SK-MEL-5 (cell line): ENCODE measurements around the gene BOLA2B. TPM values are rescaled to one million over a fixed set of nuclear protein-coding genes. Genes with fewer than 3 reads are reported as not detected.

Source experiments
- DNase-seq: peaks from one replicate; pipeline ENCODE4 v3.0.0-alpha.2; 2016; ENCODE audit warnings: low read depth, low spot score
- in situ Hi-C: cut with HindIII; loops from 2 replicates; pipeline ENCODE4 v1.10.0; 2016; ENCODE audit warnings: low sequenced_read_pairs, high pct_unique_total_duplicates, low pct_unique_long_range_greater_than_20kb
- small RNA-seq, 2 experiments: library from RNA; depleted of rRNA; stranded (forward); fragments of <200 nt; gene quantifications; one replicate each; pipeline ENCODE3, GENCODE V24; 2014
- total RNA-seq: library from RNA; depleted of rRNA; stranded (reverse); fragments of >200 nt; shearing (Covaris generic); gene quantifications from 2 replicates; pipeline ENCODE4 v1.2.3, GENCODE V29; 2014; rRNA removed

BOLA2B gene
- total RNA-seq, 1 experiment from 2014 or later, result 24.0 TPM

DNA sequence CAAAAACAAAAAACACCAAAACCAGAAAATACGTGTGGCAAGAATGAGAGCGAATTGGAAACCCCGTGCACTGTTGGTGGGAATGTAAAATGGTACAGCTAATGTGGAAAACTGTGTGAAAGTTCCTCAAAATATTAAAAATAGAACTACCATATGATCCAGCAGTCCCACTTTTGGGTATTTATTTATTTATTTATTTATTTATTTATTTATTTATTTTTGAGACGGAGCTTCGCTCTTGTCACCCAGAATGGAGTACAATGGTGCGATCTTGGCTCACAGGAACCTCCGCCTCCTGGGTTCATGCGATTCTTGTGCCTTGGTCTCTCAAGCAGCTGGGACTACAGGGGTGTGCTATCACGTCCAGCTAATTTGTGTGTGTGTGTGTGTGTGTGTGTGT is 40.9 kb downstream of the BOLA2B start:
- in situ Hi-C loops, result no loop called here
- no peak for DNase-seq

DNA sequence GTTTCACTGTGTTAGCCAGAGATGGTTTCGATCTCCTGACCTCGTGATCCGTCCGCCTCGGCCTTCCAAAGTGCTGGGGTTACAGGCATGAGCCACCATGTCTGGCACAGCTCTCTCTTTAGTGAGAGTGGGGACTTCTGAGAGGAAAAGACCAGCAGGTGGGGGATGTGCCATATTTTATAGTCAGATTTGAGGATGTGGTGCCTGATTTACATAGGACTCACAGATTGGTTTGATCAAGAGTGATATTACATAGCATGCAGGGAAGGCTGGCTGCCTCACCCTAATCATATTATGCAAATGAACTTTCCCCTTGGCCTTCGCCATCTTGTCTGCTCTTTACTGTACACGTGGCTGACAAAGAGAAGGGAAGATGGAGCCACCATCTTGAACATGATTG is 42.4 kb downstream of the BOLA2B start:
- no peak for DNase-seq
- in situ Hi-C loops, result no loop called here

DNA sequence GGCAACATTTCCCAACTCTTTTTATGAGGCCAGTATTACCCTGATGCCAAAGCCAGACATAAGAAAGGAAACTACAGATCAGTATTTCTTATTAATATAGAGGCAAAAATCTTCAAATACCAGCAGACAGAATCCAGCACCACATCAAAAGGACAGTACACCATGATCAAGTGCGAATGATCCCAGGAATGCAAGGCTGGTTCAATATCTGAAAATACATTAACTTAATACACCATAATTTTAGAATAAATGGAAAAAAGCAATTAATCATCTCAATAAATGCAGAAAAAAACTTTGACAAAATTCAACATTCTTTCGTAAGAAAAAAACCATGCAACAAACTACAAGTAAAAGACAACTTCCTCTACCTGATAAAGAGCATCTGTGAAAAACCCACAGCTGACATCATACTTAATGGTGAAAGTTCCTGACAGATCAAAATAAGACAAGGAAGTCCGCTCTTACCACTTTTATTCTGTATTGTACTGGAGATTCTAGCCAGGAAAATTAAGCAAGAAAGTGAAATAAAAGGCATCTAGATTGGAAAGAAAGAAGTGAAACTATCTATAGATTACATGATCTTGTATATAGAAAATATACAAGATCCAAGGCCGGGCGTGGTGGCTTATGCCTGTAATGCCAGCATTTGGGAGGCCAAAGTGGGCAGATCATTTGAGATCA is 44.1 kb downstream of the BOLA2B start:
- DNase-seq, result no peak
- in situ Hi-C loops, result no loop called here

DNA sequence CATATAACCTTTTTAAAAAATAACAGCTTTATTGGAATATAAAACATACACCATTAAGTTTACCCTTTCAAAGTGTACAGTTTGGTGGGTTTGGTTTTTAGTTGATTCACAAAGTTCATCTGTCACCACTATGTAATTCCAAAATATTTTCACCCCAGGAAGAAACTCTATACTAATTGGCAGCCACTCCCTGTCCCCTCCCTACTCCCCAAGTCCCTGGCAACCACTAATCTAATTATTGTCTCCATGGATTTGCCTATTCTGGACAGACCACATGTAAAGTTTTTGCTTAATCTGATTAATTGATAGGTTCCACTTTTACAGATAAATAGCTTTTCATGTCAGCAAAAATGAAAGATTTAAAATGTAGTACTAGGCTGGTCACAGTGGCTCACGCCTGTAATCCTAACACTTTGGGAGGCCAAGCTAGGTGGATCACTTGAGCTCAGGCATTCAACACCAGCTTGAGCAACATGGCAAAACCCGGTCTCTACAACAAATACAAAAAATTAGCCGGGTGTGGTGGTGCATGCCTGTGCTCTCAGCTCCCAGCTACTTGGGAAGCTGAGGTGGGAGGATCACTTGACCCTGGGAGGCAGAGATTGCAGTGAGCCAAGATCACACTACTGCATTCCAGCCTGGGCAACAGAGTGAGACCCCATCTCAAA is 45.5 kb downstream of the BOLA2B start:
- in situ Hi-C loops, result no loop called here
- no peak for DNase-seq

DNA sequence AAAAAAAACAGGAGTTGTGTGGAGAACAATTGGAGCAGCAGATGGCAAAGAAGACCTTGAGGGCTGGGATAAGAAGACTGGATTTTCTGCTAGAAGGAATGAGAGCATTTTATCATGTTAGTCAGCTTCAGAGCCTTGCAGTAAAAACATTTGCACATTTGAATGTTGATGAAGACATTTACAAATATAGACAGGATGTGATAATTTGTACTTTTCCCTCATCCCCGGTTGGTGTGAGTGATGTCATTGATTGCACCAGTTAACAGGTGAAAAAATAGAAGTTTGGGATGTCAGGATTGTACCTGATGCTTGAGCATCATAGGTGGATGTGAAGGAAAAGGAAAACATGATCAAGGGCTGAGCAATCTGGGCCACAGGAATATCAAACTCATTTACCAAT is 47.8 kb downstream of the BOLA2B start:
- DNase-seq, result no peak
- in situ Hi-C loops, result no loop called here

DNA sequence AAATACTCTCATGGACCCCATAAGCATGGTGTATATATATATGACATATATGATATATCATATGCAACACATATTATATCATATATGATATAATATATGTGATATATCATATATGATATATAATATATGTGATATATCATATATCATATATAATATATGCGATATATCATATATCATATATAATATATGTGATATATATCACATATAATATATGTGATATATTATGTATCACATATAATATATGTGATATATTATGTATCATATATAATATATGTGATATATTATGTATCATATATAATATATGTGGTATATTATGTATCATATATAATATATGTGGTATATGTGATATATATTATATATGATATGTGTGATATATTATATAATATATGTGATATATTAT is 48.5 kb downstream of the BOLA2B start:
- in situ Hi-C loops, result no loop called here
- no peak for DNase-seq

DNA sequence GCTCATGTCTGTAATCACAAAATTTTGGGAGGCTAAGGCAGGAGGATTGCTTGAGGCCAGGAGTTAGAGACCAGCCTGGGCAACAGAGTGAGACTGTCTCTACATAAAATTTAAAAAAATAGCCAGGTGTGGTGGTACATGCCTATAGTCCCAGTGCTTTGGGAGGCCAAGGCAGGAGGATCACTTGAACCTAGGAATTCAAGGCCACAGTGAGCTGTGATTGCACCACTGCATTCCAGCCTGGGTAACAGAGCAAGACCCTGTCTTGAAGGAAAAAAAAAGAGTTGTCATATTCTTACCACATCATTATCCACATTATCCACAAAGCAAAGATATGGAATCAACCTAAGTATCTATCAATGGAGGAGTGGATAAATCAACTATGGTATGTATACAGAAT is 49.4 kb downstream of the BOLA2B start:
- DNase-seq, result no peak
- in situ Hi-C loops, result no loop called here

DNA sequence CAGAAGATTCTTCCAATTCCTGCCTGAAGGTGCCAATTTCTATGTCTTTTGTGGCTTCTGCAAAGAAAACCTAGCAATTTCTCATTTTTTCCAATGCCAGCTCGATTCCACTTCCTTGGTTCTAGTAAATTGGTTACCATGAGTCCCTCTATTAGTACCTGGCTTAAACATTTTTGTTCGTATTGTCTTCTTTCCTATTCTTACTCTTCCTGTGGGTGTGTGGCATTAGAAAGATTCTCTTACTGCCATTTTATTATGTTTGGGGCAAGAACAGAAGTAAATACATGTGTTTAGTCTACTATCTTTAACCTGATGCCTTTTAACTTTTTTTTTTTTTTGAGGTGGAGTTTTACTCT is 50.1 kb downstream of the BOLA2B start:
- DNase-seq, result no peak
- in situ Hi-C loops, result no loop called here

Small RNA genes lying within 50 kb of the gene (small RNA-seq; reads per million reads assigned to genes)
- gene AC106782.4, result 0 reads per million in 2 experiments

Other genes starting within 250 kb of the BOLA2B start
- 48.2 and 51.8 TPM in 2 replicates for gene TMEM219, start 231.6 kb downstream of the BOLA2B start, total RNA-seq
- 28.6 and 30.3 TPM in 2 replicates for gene TAOK2, start 219.8 kb downstream of the BOLA2B start, total RNA-seq
- gene HIRIP3, start 198.0 kb downstream of the BOLA2B start, total RNA-seq, result 6.6 and 9.8 TPM in 2 replicates
- 39.4 and 46.7 TPM in 2 replicates for gene INO80E, start 197.4 kb downstream of the BOLA2B start, total RNA-seq
- 1.5 and 2.1 TPM in 2 replicates for gene DOC2A, start 182.6 kb downstream of the BOLA2B start, total RNA-seq
- gene C16orf92, start 170.5 kb downstream of the BOLA2B start, total RNA-seq, result not detected in 2 replicates
- gene TLCD3B, start 162.4 kb downstream of the BOLA2B start, total RNA-seq, result not detected in 2 replicates
- gene ALDOA, start 127.9 kb downstream of the BOLA2B start, total RNA-seq, result 1,063 and 1,100 TPM in 2 replicates
- gene PPP4C, start 117.7 kb downstream of the BOLA2B start, total RNA-seq, result 70.7 and 79.1 TPM in 2 replicates
- gene TBX6, start 101.7 kb downstream of the BOLA2B start, total RNA-seq, result 0.08 and 0.24 TPM in 2 replicates
- gene YPEL3, start 97.5 kb downstream of the BOLA2B start, total RNA-seq, result 1.7 and 1.9 TPM in 2 replicates
- 0.34 TPM in 1 of 2 replicates, not detected in the other for gene GDPD3, start 80.1 kb downstream of the BOLA2B start, total RNA-seq
- gene MAPK3, start 70.4 kb downstream of the BOLA2B start, total RNA-seq, result 20.4 and 22.0 TPM in 2 replicates
- gene CORO1A, start 10.1 kb downstream of the BOLA2B start, total RNA-seq, result 0.08 TPM in 1 of 2 replicates, not detected in the other
- 23.9 and 27.8 TPM in 2 replicates for gene SLX1A, start 209 bp upstream of the BOLA2B start, total RNA-seq
- gene SULT1A3, start 5.6 kb upstream of the BOLA2B start, total RNA-seq, result 1.4 and 3.6 TPM in 2 replicates
- gene NPIPB13, start 54.8 kb upstream of the BOLA2B start, total RNA-seq, result 0.90 and 0.95 TPM in 2 replicates
- 38.8 and 43.5 TPM in 2 replicates for gene CD2BP2, start 161.6 kb upstream of the BOLA2B start, total RNA-seq
- 12.6 and 14.6 TPM in 2 replicates for gene TBC1D10B, start 176.8 kb upstream of the BOLA2B start, total RNA-seq
- not detected in 2 replicates for gene MYL11, start 181.1 kb upstream of the BOLA2B start, total RNA-seq
- not detected in 2 replicates for gene SEPTIN1, start 188.9 kb upstream of the BOLA2B start, total RNA-seq
- gene ZNF48, start 201.8 kb upstream of the BOLA2B start, total RNA-seq, result 0.64 and 0.95 TPM in 2 replicates
- gene ZNF771, start 213.9 kb upstream of the BOLA2B start, total RNA-seq, result 3.7 and 7.2 TPM in 2 replicates
- 11.9 and 21.7 TPM in 2 replicates for gene DCTPP1, start 236.4 kb upstream of the BOLA2B start, total RNA-seq